HG03565 (cell line): ENCODE data around the gene RBM38.

Experiments
- ATAC-seq: cut with Tn5 transposase; IDR thresholded peaks from one replicate; pipeline ENCODE4 v1.9.1; 2021; ENCODE audit warnings: mild to moderate bottlenecking, moderate library complexity; ENCODE audit not compliant: unreplicated experiment

RBM38 gene

GRCh38 chr20:57389695-57390603 is 1.2 kb upstream of the RBM38 start:
- no peak for ATAC-seq

- peak; percentile 3 for ATAC-seq
These were observed 474 bp downstream of the RBM38 start for GRCh38 chr20:57391439-57392301.

GRCh38 chr20:57392512-57393271 is 1.5 kb downstream of the RBM38 start:
- ATAC-seq, result no peak

- ATAC-seq, result no peak
These were observed 2.3 kb downstream of the RBM38 start for GRCh38 chr20:57393321-57394120.

GRCh38 chr20:57394121-57395082 is 3.2 kb downstream of the RBM38 start:
- no peak for ATAC-seq

GRCh38 chr20:57395111-57395966 is 4.1 kb downstream of the RBM38 start:
- no peak for ATAC-seq

GRCh38 chr20:57396212-57396983 is 5.2 kb downstream of the RBM38 start:
- ATAC-seq, result no peak

GRCh38 chr20:57396984-57397692 is 5.9 kb downstream of the RBM38 start:
- no peak for ATAC-seq

GRCh38 chr20:57397693-57398108 is 6.5 kb downstream of the RBM38 start:
- peak; percentile 2 for ATAC-seq

- ATAC-seq, result peak; percentile 35
These were observed 7.1 kb downstream of the RBM38 start for GRCh38 chr20:57398231-57398821.

GRCh38 chr20:57398901-57399535 is 7.8 kb downstream of the RBM38 start:
- no peak for ATAC-seq

GRCh38 chr20:57399587-57400155 is 8.5 kb downstream of the RBM38 start:
- peak; percentile 45 for ATAC-seq

- ATAC-seq, result no peak
These were observed 9.1 kb downstream of the RBM38 start for GRCh38 chr20:57400231-57400701.

- ATAC-seq, result no peak
These were observed 9.8 kb downstream of the RBM38 start for GRCh38 chr20:57400821-57401564.

- ATAC-seq, result no peak
These were observed 10.3 kb downstream of the RBM38 start for GRCh38 chr20:57401565-57401918.
